Endothelial cell of umbilical vein (primary cell): ENCODE results near the gene GULP1. TPM values are rescaled to one million over a fixed set of nuclear protein-coding genes. Genes with fewer than 3 reads are reported as not detected.
"Not testable (repeated sequence)": the region's sequence is repeated elsewhere in the genome, so short reads cannot be mapped to it uniquely, and the experiment has no call there.

Experiments used
- BruUV-seq: library from RNA; stranded (reverse); fragments of 400-500 nt; replicated peaks from 2 replicates; lab custom pipeline; 2021; lab: Mats Ljungman, UMichigan
- CTCF ChIA-PET: fragments of 300-600, 350-600 bp; sonication (Branson Sonifier 250); formaldehyde crosslinking; loops from one replicate; lab custom pipeline; 2021; ENCODE audit warnings: antibody characterized with exemption, inconsistent platforms; lab: Charles Lee
- POLR2A ChIA-PET: fragments of 300-600, 350-600 bp; sonication (Branson Sonifier 250); formaldehyde crosslinking; loops from one replicate; lab custom pipeline; 2021; ENCODE audit warnings: antibody characterized with exemption, inconsistent platforms; lab: Charles Lee
- DNase-seq: peaks from one replicate; pipeline ENCODE4 v3.0.0-alpha.2; 2011; ENCODE audit warnings: low read depth, low spot score
- FAIRE-seq: peaks from 2 replicates; lab custom pipeline; 2011; peaks lifted over from hg19 to GRCh38; lab: Jason Lieb, UNC
- H2AFZ ChIP-seq: 2 replicates; pipeline ENCODE4 v1.6.0; 2012; ENCODE audit warnings: low read depth, low read length, control low read depth, inconsistent platforms
- H3K27ac ChIP-seq: 2 replicates; pipeline ENCODE4 v1.5.1; 2011; ENCODE audit warnings: low read depth, mild to moderate bottlenecking, control low read depth, low read length, moderate library complexity; ENCODE audit not compliant: insufficient read depth
- H3K27me3 ChIP-seq, 2 experiments: 2 replicates each; pipeline versions ENCODE4 v1.6.0 to v1.6.1; 2011; ENCODE audit warnings: low read length in 2 of 2, mixed read lengths in 1 of 2; ENCODE audit not compliant: control insufficient read depth in 2 of 2, insufficient read depth in 2 of 2
- H3K36me3 ChIP-seq, 2 experiments: 2 replicates in 1 of 2; 3 replicates in 1 of 2; pipeline ENCODE4 v1.5.1; 2011; ENCODE audit warnings: low read length in 2 of 2, mild to moderate bottlenecking in 1 of 2, moderate library complexity in 1 of 2; ENCODE audit not compliant: control insufficient read depth in 2 of 2, insufficient read depth in 2 of 2; ENCODE audit errors: extremely low read depth in 1 of 2
- H3K4me1 ChIP-seq: 3 replicates; pipeline ENCODE4 v1.5.1; 2011; ENCODE audit warnings: mild to moderate bottlenecking, low read length; ENCODE audit not compliant: control insufficient read depth, insufficient read depth; ENCODE audit errors: extremely low read depth
- H3K4me2 ChIP-seq: 2 replicates; pipeline ENCODE4 v1.6.1; 2011; ENCODE audit warnings: low read length, control low read depth, mixed read lengths; ENCODE audit not compliant: insufficient read depth
- H3K4me3 ChIP-seq, 3 experiments: fragments of 200-600 bp in 1 of 3; sonication (generic), shearing (Covaris generic) in 1 of 3; replicated peaks in 1 of 3; 2 replicates each; pipeline ENCODE4 v1.5.1; 2011 to 2016; ENCODE audit warnings: control low read depth in 3 of 3, low read length in 3 of 3, mild to moderate bottlenecking in 2 of 3, inconsistent platforms in 1 of 3, low read depth in 1 of 3, moderate library complexity in 1 of 3; ENCODE audit not compliant: insufficient read depth in 1 of 3
- H3K79me2 ChIP-seq: 2 replicates; pipeline ENCODE4 v1.6.0; 2012; ENCODE audit warnings: low read length, inconsistent platforms; ENCODE audit not compliant: control insufficient read depth, insufficient read depth
- H3K9ac ChIP-seq: replicated peaks from 2 replicates; pipeline ENCODE3; 2011; ENCODE audit warnings: low read length, control low read depth; ENCODE audit not compliant: insufficient read depth; ENCODE audit errors: extremely low read depth
- H3K9me1 ChIP-seq: replicated peaks from 3 replicates; pipeline ENCODE4 v1.6.0; 2011; ENCODE audit warnings: mild to moderate bottlenecking, low read length; ENCODE audit not compliant: control insufficient read depth, insufficient read depth; ENCODE audit errors: extremely low read depth
- H3K9me3 ChIP-seq: replicated peaks from 2 replicates; pipeline ENCODE4 v1.5.1; 2012; ENCODE audit warnings: low read length, inconsistent platforms; ENCODE audit not compliant: control insufficient read depth, insufficient read depth
- H4K20me1 ChIP-seq: replicated peaks from 2 replicates; pipeline ENCODE3; 2011; ENCODE audit warnings: mild to moderate bottlenecking, low read length; ENCODE audit not compliant: control insufficient read depth, insufficient read depth; ENCODE audit errors: extremely low read depth
- CTCF ChIP-seq, 2 donors: IDR thresholded peaks; 1 replicate in 1 of 2; 2 replicates in 1 of 2; pipeline ENCODE4 v1.5.1; 2011; ENCODE audit warnings: low read length in 2 of 2, mild to moderate bottlenecking in 2 of 2, moderate library complexity in 2 of 2, control low read depth in 1 of 2, inconsistent platforms in 1 of 2, low read depth in 1 of 2; ENCODE audit not compliant: insufficient read depth in 1 of 2; ENCODE audit errors: extremely low read depth in 1 of 2
- EZH2 ChIP-seq: IDR thresholded peaks from 2 replicates; pipeline ENCODE4 v1.6.1; 2012; ENCODE audit warnings: borderline replicate concordance, low read depth, mild to moderate bottlenecking, moderate library complexity, low read length, inconsistent platforms; ENCODE audit not compliant: severe bottlenecking
- FOS ChIP-seq: IDR thresholded peaks from 2 replicates; pipeline ENCODE4 v1.6.1; 2011; ENCODE audit warnings: mild to moderate bottlenecking, low read length, moderate library complexity, borderline replicate concordance; ENCODE audit not compliant: insufficient read depth
- GATA2 ChIP-seq: IDR thresholded peaks from 2 replicates; pipeline ENCODE4 v1.7.0; 2011; ENCODE audit warnings: low read depth, mild to moderate bottlenecking, moderate library complexity, mixed read lengths, low read length; ENCODE audit not compliant: insufficient read length, insufficient read depth
- JUN ChIP-seq: IDR thresholded peaks from 2 replicates; pipeline ENCODE4 v1.6.1; 2011; ENCODE audit warnings: borderline replicate concordance, low read depth; ENCODE audit not compliant: insufficient read length, insufficient read depth
- MAX ChIP-seq: IDR thresholded peaks from 2 replicates; pipeline ENCODE4 v1.6.1; 2011; ENCODE audit not compliant: insufficient read depth, insufficient read length
- MYC ChIP-seq: IDR thresholded peaks from one replicate; pipeline ENCODE4 v1.6.1; 2011; ENCODE audit warnings: mild to moderate bottlenecking, low read depth, low read length
- POLR2A ChIP-seq: IDR thresholded peaks from 2 replicates; pipeline ENCODE4 v1.6.1; 2012; ENCODE audit warnings: low read depth, mild to moderate bottlenecking, control low read depth, low read length
- POLR2AphosphoS5 ChIP-seq: IDR thresholded peaks from 2 replicates; pipeline ENCODE4 v1.6.1; 2012; ENCODE audit warnings: low read depth, mild to moderate bottlenecking, control low read depth, low read length, moderate library complexity; ENCODE audit not compliant: insufficient read depth
- dilution Hi-C: fragments of 300-500 bp; cut with MboI; formaldehyde crosslinking; loops from one replicate; pipeline ENCODE4 v1.15.0; 2019; ENCODE audit warnings: low sequenced_read_pairs; ENCODE audit not compliant: extremely low pct_ligation_motif_present
- intact Hi-C: fragments of 100-400 bp; cut with micrococcal nuclease; formaldehyde crosslinking; loops from one replicate; pipeline ENCODE4 v1.10.0; 2022
- polyA plus RNA-seq, 4 experiments: library from polyadenylated mRNA; depleted of rRNA in 3 of 4; stranded (reverse) in 3 of 4; unstranded in 1 of 4; fragments of >200 nt; gene quantifications; 2 replicates each; pipeline versions ENCODE4 v1.2.1 to v1.2.3, GENCODE V29; 2011 to 2012; ENCODE audit warnings: missing spikeins in 1 of 4
- total RNA-seq: library from RNA; stranded (reverse); gene quantifications from 2 replicates; pipeline ENCODE4 v1.2.3, GENCODE V29; 2021

The GULP1 gene
- total and polyA plus RNA-seq, 2 donors (not counting 3 experiments of a cell fraction or from before 2014, with no cell fraction given), result 24.4 to 53.8 TPM

GRCh38 chr2:188557081-188557480 is 265.4 kb downstream of the GULP1 start:
- no peaks in the 10 kb centered on the region for H3K9me1 ChIP-seq
- ChIA-PET POLR2A (no interaction called here), CTCF (no interaction called here)
- H3K4me3 ChIP-seq, result no peak overlapping the region
- dilution Hi-C loops, result no loop called here
- DNase-seq (no peak), FAIRE-seq (no peak)
- no peaks in the 10 kb centered on the region for H3K4me1 ChIP-seq
- intact Hi-C loops, result no loop called here
- no peaks in the 10 kb centered on the region for H3K9me3 ChIP-seq
- BruUV-seq, result no TSS peak
- H2AFZ ChIP-seq, result no peak overlapping the region
- H3K36me3 ChIP-seq, result no peaks in the 10 kb centered on the region
- no peak overlapping the region for H3K27ac ChIP-seq
- no peak overlapping the region for H3K4me2 ChIP-seq
- no peak overlapping the region for H3K9ac ChIP-seq
- no peak for TF ChIP-seq GATA2
- TF ChIP-seq MYC, result no peak
- TF ChIP-seq MAX, result no peak
- no peak for TF ChIP-seq JUN
- TF ChIP-seq CTCF (IDR thresholded peaks at IDR 0.05; ENCODE audit: extremely low read depth in 1 of 2, insufficient read depth in 1 of 2, low read depth in 1 of 2, low read length in 2 of 2), result no peak
- TF ChIP-seq FOS, result no peak
- no peak for TF ChIP-seq POLR2AphosphoS5
- no peak for TF ChIP-seq POLR2A
- no peak for TF ChIP-seq EZH2
- H4K20me1 ChIP-seq, result no peaks in the 10 kb centered on the region
- H3K27me3 ChIP-seq, result no peaks in the 10 kb centered on the region
- H3K79me2 ChIP-seq, result no peaks in the 10 kb centered on the region

GRCh38 chr2:188559455-188559854 is 267.8 kb downstream of the GULP1 start:
- FAIRE-seq, dilution Hi-C loops, intact Hi-C loops: not testable (repeated sequence)

More at GRCh38 chr2:188559455-188559854, 267.8 kb downstream of the GULP1 start:
- H4K20me1 ChIP-seq, H3K27ac ChIP-seq, H3K9me3 ChIP-seq, CTCF ChIA-PET, H3K9me1 ChIP-seq, DNase-seq, H3K4me1 ChIP-seq, H3K4me2 ChIP-seq, H3K27me3 ChIP-seq, POLR2A ChIA-PET, H3K9ac ChIP-seq, H3K4me3 ChIP-seq, H2AFZ ChIP-seq, H3K36me3 ChIP-seq, H3K79me2 ChIP-seq, BruUV-seq: not testable (repeated sequence)
